NCI-H748 (cell line): Measurements from ENCODE around the gene MAN1C1.

Experiments used
- DNase-seq: peaks from one replicate; lab custom pipeline; 2025; ENCODE audit not compliant: unreplicated experiment; lab: John Stamatoyannopoulos, UW

The MAN1C1 gene

DNA sequence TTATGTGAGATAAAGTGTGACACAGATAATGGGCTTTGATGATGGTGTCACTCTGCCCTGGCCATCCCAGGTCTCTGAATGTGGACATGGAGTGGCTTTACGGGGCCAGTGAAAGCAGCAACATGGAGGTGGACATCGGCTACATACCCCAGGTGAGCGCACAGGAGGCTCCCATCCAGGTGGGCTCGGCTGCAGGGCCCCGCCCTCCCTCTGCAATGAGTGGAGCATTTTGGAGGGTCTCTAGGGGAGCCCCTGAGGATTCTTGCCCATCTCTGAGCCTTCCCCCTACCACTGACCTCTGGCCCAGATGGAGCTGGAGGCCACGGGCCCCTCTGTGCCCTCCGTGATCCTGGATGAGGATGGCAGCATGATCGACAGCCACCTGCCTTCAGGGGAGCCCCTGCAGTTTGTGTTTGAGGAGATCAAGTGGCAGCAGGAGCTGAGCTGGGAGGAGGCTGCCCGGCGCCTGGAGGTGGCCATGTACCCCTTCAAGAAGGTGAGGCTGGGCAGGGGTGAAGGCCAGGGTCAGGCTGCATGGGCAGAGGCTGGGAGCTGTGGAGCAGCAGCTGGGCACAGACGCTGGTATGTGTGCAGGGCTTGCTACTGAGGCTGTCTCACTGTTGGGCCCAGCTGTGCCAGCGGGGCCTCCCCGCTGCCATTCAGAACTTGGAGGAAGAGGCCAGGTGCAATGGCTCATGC is 194.9 kb downstream of the MAN1C1 start:
- DNase-seq, result no peak

GRCh38 chr1:25813071-25813733 is 196.6 kb downstream of the MAN1C1 start:
- DNase-seq, result no peak

DNA sequence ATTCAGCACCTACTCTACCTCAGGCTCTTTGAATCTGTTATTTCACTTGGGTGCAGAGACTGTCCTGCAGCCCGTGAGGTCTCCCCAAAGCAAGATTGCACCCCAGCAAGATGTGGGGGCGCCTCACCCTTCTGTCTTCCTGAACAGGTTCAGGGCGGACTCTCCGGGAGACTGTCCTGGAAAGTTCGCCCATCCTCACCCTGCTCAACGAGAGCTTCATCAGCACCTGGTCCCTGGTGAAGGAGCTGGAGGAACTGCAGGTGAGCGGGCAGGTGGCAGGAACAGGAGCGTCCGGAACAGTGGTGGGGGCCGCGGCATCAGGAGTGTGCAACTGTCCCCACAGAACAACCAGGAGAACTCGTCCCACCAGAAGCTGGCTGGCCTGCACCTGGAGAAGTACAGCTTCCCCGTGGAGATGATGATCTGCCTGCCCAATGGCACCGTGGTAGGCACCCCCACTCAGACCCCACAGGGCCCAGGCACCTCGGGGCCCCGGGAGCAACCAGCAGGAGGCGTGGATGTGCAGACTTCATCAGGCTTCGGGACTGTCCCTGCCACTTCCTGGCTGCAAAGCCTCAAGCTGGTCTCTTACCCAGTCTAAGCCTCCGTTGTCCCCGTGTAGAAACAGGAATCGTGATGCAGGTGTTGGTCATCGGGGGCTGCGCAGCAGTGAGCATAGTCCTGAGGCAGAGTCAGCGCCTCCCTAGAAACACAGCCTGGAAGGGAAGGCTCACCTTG is 197.3 kb downstream of the MAN1C1 start:
- DNase-seq, result no peak

- DNase-seq, result no peak
Measured at GRCh38 chr1:25814549-25815087, 198.0 kb downstream of the MAN1C1 start.

DNA sequence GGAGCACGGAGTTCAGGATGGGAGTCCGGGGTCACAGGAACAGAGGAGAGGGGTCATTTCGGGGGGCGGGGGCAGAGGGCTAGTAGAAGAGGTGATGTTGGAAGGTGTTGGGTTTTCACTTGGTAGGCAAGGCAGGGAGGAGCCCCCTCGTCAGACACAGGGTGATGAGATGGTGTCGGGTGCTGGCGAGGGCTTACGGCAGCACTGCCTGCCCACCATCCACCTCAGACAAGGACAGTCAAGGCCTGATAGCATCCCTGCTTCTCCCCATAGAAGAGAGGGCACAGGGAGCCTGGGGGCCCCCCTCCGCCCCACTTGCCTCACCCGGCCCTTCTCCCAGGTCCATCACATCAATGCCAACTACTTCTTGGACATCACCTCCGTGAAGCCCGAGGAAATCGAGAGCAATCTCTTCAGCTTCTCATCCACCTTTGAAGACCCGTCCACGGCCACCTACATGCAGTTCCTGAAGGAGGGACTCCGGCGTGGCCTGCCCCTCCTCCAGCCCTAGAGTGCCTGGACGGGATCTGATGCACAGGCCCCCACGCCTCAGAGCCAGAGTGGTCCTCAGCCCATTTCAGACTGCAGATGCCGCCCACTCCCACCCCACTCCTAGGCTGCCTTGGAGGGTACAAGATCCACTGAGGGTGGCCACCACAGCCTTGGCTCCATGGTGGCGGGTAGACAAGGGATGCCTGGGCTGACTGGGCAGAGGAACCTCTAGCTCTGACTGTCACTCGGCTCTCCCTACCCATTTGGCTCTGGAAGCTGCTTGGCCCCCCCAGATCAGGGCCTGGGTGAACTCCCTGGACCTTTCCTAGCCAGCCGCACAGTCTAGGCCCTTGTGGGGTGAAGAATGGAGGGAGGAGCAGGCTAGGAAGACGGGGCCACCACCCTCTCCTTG is 198.9 kb downstream of the MAN1C1 start:
- DNase-seq, result no peak

- no peak for DNase-seq
Measured at GRCh38 chr1:25816112-25816718, 199.6 kb downstream of the MAN1C1 start.

GRCh38 chr1:25817840-25818501 is 201.4 kb downstream of the MAN1C1 start:
- peak; percentile 5 for DNase-seq

- no peak for DNase-seq
Measured at GRCh38 chr1:25818569-25818968, 202.0 kb downstream of the MAN1C1 start.

DNA sequence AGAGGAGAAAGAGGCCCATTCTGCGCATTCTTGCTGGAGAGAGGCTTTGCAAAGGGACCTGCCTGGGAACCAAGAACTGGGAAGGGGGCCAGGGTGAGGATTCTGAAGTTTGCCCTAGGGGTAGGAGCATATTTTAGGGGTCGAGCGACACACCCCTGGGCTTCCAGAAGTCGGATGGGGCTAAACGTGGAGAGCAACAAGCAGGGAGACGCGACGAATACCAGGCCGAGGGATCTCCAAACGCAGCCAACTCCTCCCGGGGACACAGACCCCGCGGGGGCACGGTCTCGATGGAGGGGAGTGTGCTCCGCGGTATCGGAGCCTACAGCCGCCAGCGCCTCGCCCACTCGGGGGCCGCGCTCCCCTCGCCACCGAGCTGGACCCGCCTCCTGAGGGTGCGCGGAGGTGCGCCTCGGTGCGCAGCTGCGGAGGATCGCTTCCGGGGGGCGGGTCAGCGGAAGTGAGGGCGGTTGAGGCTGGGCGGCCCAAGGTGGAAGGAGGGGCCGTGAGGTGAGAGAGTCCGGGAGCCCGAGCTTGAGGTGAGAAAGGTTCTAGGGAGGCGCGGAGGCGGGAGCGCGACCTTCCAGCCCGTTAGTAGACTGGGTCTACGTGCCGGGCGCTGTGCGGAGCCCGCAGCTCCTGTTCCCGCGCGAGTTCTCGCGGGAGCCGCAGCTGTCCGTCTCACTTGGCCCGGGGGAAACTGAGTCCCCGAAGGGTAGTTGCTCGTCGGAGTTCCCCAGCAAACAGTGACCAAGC is 203.1 kb downstream of the MAN1C1 start, which contains the start of gene MTFR1L:
Gene MTFR1L (plus strand): TSS at position 464 of the 756 bp plus-strand sequence. CDS start 3,151 bp downstream, outside the sequence.
- peak; percentile 83 for DNase-seq

DNA sequence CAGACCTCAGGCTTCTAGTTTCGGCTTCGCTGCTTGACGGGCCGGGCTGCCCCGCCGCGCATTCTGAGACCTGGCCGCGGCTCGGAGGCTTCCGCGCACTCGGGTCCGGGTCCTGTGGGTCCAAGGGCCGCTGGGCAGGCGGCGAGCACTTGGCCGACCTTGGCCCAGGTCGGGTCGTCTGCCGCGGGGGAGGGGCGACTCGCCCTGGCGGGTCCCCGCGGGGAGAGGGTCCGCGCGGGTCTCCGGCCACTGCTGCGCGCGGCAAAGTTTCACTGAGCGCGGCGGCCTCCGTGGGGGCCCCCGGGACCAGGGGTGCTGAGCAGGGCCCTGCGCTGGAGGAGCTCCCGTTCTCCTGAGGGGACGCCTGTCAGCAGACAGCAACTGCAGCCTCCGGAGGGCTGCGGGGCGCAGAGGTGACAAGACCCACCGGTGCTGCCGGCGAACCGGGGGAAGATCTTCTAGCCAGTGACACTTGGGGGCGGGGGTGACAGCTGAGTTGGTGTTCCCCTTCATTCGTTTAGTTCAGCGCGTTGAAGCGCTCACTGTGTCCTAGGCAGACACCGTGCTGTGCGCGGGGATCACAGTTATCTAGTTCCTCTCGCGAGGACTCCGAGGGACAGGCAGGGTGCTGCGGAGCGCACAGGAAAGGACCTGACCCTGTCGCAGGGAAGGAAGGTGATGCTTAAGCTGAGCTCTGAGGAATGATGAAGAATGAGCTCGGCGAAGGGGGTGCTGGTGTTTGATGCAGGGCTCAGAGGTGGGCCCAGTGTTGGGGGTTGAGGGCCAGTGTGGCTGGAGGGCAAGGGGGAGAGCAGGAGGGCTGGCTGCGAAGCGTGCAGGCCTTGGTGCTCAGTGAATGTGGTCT is 203.9 kb downstream of the MAN1C1 start:
- peak; percentile 60 for DNase-seq

GRCh38 chr1:25821112-25821476 is 204.5 kb downstream of the MAN1C1 start:
- no peak for DNase-seq

DNA sequence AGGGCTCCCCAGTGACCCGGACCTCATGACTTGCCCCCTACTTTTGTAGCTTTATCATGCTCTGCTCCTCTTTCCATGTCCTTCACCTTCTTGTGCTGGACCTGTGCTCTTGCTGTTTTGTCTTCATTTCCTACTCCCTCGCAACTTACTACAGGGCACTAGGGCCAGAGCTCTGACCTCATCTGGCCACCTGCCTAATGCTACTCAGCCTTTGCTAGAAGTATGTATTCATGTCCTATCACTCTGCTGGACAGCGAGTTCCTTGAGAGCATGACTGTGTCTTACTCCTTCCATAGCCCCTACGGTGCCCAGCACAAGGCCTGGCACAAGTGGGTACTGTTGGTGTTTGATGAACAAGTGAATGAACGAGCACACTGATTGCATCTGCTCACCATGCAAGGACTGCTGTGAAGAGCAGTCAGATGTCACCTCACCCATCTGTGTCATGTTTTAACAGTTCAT is 205.1 kb downstream of the MAN1C1 start:
- DNase-seq, result no peak

- no peak for DNase-seq
Measured at GRCh38 chr1:25825605-25826004, 209.0 kb downstream of the MAN1C1 start.

DNA sequence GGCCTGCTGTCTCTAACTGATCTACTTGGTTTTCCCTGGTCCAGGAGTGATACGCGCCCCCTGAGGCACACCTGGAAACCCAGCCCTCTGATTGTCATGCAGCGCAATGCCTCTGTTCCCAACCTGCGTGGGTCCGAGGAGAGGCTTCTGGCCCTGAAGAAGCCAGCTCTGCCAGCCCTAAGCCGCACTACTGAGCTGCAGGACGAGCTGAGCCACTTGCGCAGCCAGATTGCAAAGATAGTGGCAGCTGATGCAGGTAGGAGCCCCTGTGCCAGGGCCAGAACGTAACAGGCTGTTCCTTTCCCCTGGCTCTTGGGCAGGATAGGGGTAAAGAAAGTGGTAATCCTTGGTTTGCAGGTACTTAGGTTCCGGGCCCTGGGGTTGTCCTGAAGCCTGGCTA is 210.0 kb downstream of the MAN1C1 start:
- no peak for DNase-seq

- no peak for DNase-seq
Measured at GRCh38 chr1:25828491-25828890, 211.9 kb downstream of the MAN1C1 start.

DNA sequence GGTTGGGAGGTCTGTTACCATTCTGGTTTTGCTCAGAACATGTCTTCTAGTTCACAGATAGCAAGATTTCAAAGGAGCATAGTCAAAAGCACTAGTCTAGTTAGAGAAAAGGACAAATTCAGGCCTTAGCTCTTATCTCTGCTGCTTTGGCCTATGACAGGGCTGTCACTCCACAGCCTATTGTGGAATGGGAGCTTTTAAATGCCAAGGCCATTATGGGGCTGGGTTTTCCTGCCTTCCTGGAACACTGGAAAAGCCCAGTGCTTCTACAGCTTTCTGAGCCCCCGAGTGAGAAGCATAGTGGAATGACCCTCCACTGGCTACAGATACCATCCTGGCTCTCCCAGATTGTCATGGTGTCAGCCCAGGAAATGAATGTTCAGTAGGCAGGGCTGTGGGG is 212.5 kb downstream of the MAN1C1 start:
- DNase-seq, result no peak

- DNase-seq, result no peak
Measured at GRCh38 chr1:25831569-25832196, 215.1 kb downstream of the MAN1C1 start.
